ENCODE measurements around the gene FOXN3. TPM values are rescaled to one million over a fixed set of nuclear protein-coding genes. Genes with fewer than 3 reads are reported as not detected.

The FOXN3 gene
- total RNA-seq, 2 donors from 2014 or later, result 61.2 to 84.1 TPM

GRCh38 chr14:89289477-89289876 is 127.6 kb downstream of the FOXN3 start:
- Histone ChIP-seq H3K9me3 (ENCODE audit: control insufficient read depth, low read length) (no peaks in the 10 kb centered on the region), H3K27me3 (ENCODE audit: control insufficient read depth, insufficient read depth, low read length, poor library complexity, severe bottlenecking) (no peaks in the 10 kb centered on the region), H3K4me1 (ENCODE audit: control insufficient read depth, insufficient read depth, low read length) (peaks cover 14% of the 10 kb centered on the region), H3K36me3 (ENCODE audit: control insufficient read depth, insufficient read depth, low read length) (peaks cover 5% of the 10 kb centered on the region), H3K9ac (ENCODE audit: extremely low read depth, low read length, poor library complexity, severe bottlenecking) (no peak overlapping the region), H3K4me3 (ENCODE audit: low read length) (no peak overlapping the region), H3K27ac (ENCODE audit: low read depth, low read length) (no peak overlapping the region)
- no peak for DNase-seq
- H3K4me3 Mint-ChIP-seq, result no peak overlapping the region
- H3K4me1 Mint-ChIP-seq, result peaks cover 32% of the 10 kb centered on the region
- no peak overlapping the region for H3K27ac Mint-ChIP-seq
- H3K27me3 Mint-ChIP-seq (ENCODE audit: insufficient read depth), result no peaks in the 10 kb centered on the region
- 70 to 74% methylated on average over 3 to 4 of the region's 5 CpGs for WGBS, 2 experiments (ENCODE audit: insufficient coverage in 1 of 2, insufficient read length in 1 of 2)
- no peak for TF ChIP-seq CTCF (conservative IDR thresholded peaks at IDR 0.05)
- peaks cover 26% of the 10 kb centered on the region for H3K36me3 Mint-ChIP-seq (ENCODE audit: low read depth)
- peaks cover 3% of the 10 kb centered on the region for H3K9me3 Mint-ChIP-seq

DNA sequence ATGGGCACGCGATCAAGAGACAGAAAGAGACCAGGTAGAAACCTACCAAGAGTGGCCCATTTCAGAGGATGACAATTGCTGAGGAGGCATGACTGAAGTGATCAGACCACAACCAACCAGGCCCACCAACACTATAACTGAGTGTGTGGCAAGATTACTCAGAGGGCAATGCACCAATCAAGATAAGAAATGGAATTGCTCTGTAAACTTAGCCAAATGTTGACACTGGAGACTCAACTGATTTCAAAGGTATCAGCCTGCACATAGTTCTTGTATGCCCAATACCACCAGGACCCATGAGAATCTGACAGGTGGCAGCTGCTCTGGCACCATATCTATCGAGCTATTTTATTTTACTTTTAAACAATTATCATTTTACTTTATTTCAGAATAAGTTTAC is 128.9 kb downstream of the FOXN3 start:
- peaks cover 5% of the 10 kb centered on the region for H3K36me3 ChIP-seq (ENCODE audit: control insufficient read depth, insufficient read depth, low read length)
- Mint-ChIP-seq H3K9me3 (peaks cover 3% of the 10 kb centered on the region), H3K4me3 (no peak overlapping the region), H3K27ac (no peak overlapping the region), H3K36me3 (ENCODE audit: low read depth) (peaks cover 26% of the 10 kb centered on the region), H3K27me3 (ENCODE audit: insufficient read depth) (no peaks in the 10 kb centered on the region), H3K4me1 (peaks cover 18% of the 10 kb centered on the region)
- H3K9me3 ChIP-seq (ENCODE audit: control insufficient read depth, low read length), result no peaks in the 10 kb centered on the region
- no peak overlapping the region for H3K27ac ChIP-seq (ENCODE audit: low read depth, low read length)
- H3K4me1 ChIP-seq (ENCODE audit: control insufficient read depth, insufficient read depth, low read length), result peaks cover 3% of the 10 kb centered on the region
- H3K27me3 ChIP-seq (ENCODE audit: control insufficient read depth, insufficient read depth, low read length, poor library complexity, severe bottlenecking), result no peaks in the 10 kb centered on the region
- no peak overlapping the region for H3K4me3 ChIP-seq (ENCODE audit: low read length)
- DNase-seq, result no peak
- no peak for TF ChIP-seq CTCF (conservative IDR thresholded peaks at IDR 0.05)
- no peak overlapping the region for H3K9ac ChIP-seq (ENCODE audit: extremely low read depth, low read length, poor library complexity, severe bottlenecking)
- 100% methylated on average over 2 to 3 of the region's 3 CpGs for WGBS, 2 experiments (ENCODE audit: insufficient coverage in 1 of 2, insufficient read length in 1 of 2)

GRCh38 chr14:89284333-89285058 is 132.5 kb downstream of the FOXN3 start:
- H3K4me3 Mint-ChIP-seq, result no peak overlapping the region
- no peak overlapping the region for H3K27ac Mint-ChIP-seq
- no peaks in the 10 kb centered on the region for H3K27me3 Mint-ChIP-seq (ENCODE audit: insufficient read depth)
- DNase-seq, result no peak
- H3K36me3 Mint-ChIP-seq (ENCODE audit: low read depth), result peaks cover 15% of the 10 kb centered on the region
- no peaks in the 10 kb centered on the region for H3K9me3 Mint-ChIP-seq
- 84 to 89% methylated on average over 9 to 13 of the region's 13 CpGs for WGBS, 2 experiments (ENCODE audit: insufficient coverage in 1 of 2, insufficient read length in 1 of 2)
- no peak for TF ChIP-seq CTCF (conservative IDR thresholded peaks at IDR 0.05)
- H3K36me3 ChIP-seq (ENCODE audit: control insufficient read depth, insufficient read depth, low read length), result peaks cover 1% of the 10 kb centered on the region
- no peaks in the 10 kb centered on the region for H3K9me3 ChIP-seq (ENCODE audit: control insufficient read depth, low read length)
- no peak overlapping the region for H3K9ac ChIP-seq (ENCODE audit: extremely low read depth, low read length, poor library complexity, severe bottlenecking)
- no peaks in the 10 kb centered on the region for H3K27me3 ChIP-seq (ENCODE audit: control insufficient read depth, insufficient read depth, low read length, poor library complexity, severe bottlenecking)
- no peak overlapping the region for H3K4me3 ChIP-seq (ENCODE audit: low read length)
- peaks cover 4% of the 10 kb centered on the region for H3K4me1 Mint-ChIP-seq
- no peaks in the 10 kb centered on the region for H3K4me1 ChIP-seq (ENCODE audit: control insufficient read depth, insufficient read depth, low read length)
- no peak overlapping the region for H3K27ac ChIP-seq (ENCODE audit: low read depth, low read length)
